Neural cell (in vitro differentiated cells): ENCODE results near the gene LRRC8B. TPM values are rescaled to one million over a fixed set of nuclear protein-coding genes. Genes with fewer than 3 reads are reported as not detected.

ENCODE experiments used
- H2AFZ ChIP-seq: fragments of 200-600, 300-800 bp; sonication (generic), shearing (Covaris generic); 2 replicates; pipeline ENCODE4 v1.6.0; 2014; ENCODE audit warnings: low read depth, mild to moderate bottlenecking, antibody characterized with exemption, low read length, moderate library complexity
- H3F3A ChIP-seq: fragments of 200-600 bp; shearing (Covaris generic); 2 replicates; pipeline ENCODE4 v1.6.1; 2016; ENCODE audit warnings: mild to moderate bottlenecking, moderate library complexity, mixed read lengths, antibody characterized with exemption, low read length; ENCODE audit not compliant: insufficient read depth, poor library complexity, severe bottlenecking
- H3K27ac ChIP-seq: fragments of 200-600, 300-800 bp; sonication (generic), shearing (Covaris generic); 2 replicates; pipeline ENCODE4 v1.5.1; 2014; ENCODE audit warnings: mild to moderate bottlenecking, low read length, moderate library complexity
- H3K27me3 ChIP-seq: fragments of 300-800, 200-600 bp; sonication (generic), shearing (Covaris generic); 2 replicates; pipeline ENCODE4 v1.6.0; 2014; ENCODE audit warnings: mild to moderate bottlenecking, low read depth, low read length, moderate library complexity; ENCODE audit not compliant: insufficient read depth
- H3K36me3 ChIP-seq: fragments of 300-800, 200-600 bp; sonication (generic), shearing (Covaris generic); 2 replicates; pipeline ENCODE4 v1.5.1; 2014; ENCODE audit warnings: mild to moderate bottlenecking, antibody characterized with exemption, low read length, moderate library complexity; ENCODE audit not compliant: insufficient read depth
- H3K4me2 ChIP-seq: fragments of 300-800, 200-600 bp; sonication (generic), shearing (Covaris generic); 2 replicates; pipeline ENCODE4 v1.6.0; 2014; ENCODE audit warnings: mild to moderate bottlenecking, low read length
- H3K4me3 ChIP-seq: fragments of 300-800, 200-600 bp; sonication (generic), shearing (Covaris generic); 2 replicates; pipeline ENCODE4 v1.5.1; 2014; ENCODE audit warnings: mild to moderate bottlenecking, low read length, moderate library complexity
- H3K79me2 ChIP-seq: fragments of 200-600 bp; shearing (Covaris generic); replicated peaks from 2 replicates; pipeline ENCODE4 v1.6.0; 2014; ENCODE audit warnings: mild to moderate bottlenecking, low read length, moderate library complexity; ENCODE audit not compliant: insufficient read depth
- H3K9ac ChIP-seq: fragments of 300-800, 200-600 bp; sonication (generic), shearing (Covaris generic); 2 replicates; pipeline ENCODE4 v1.6.1; 2016; ENCODE audit warnings: mild to moderate bottlenecking, low read length, mixed read lengths
- H3K9me2 ChIP-seq: fragments of 200-600 bp; shearing (Covaris generic); 2 replicates; pipeline ENCODE4 v1.6.1; 2016; ENCODE audit warnings: mild to moderate bottlenecking, low read length, mixed read lengths; ENCODE audit not compliant: insufficient read depth
- H3K9me3 ChIP-seq: fragments of 200-600, 300-800 bp; sonication (generic), shearing (Covaris generic); 2 replicates; pipeline ENCODE4 v1.6.1; 2016; ENCODE audit warnings: mild to moderate bottlenecking, mixed run types, low read length, moderate library complexity, mixed read lengths
- H4K20me1 ChIP-seq: fragments of 200-600 bp; shearing (Covaris generic); 2 replicates; pipeline ENCODE4 v1.6.1; 2016; ENCODE audit warnings: mild to moderate bottlenecking, mixed run types; ENCODE audit not compliant: insufficient read depth
- CTCF ChIP-seq: fragments of 450-650 bp; IDR thresholded peaks from 2 replicates; pipeline ENCODE4 v1.5.1; 2014; ENCODE audit warnings: antibody characterized with exemption, mild to moderate bottlenecking, moderate library complexity; ENCODE audit not compliant: poor library complexity, severe bottlenecking
- EP300 ChIP-seq: fragments of 450-650 bp; conservative IDR thresholded peaks from 2 replicates; pipeline ENCODE4 v1.6.1; 2014; ENCODE audit warnings: antibody characterized with exemption, mild to moderate bottlenecking, moderate library complexity; ENCODE audit not compliant: poor library complexity, severe bottlenecking
- EZH2 ChIP-seq: fragments of 200-600, 300-800 bp; shearing (Covaris generic), sonication (generic); IDR thresholded peaks from 2 replicates; pipeline ENCODE4 v1.6.1; 2014; ENCODE audit warnings: antibody characterized with exemption, low read length, borderline replicate concordance, mild to moderate bottlenecking; ENCODE audit not compliant: insufficient read depth, poor library complexity, severe bottlenecking
- MXI1 ChIP-seq: fragments of 450-650 bp; conservative IDR thresholded peaks from 2 replicates; pipeline ENCODE4 v1.6.1; 2014; ENCODE audit warnings: antibody characterized with exemption, mild to moderate bottlenecking; ENCODE audit not compliant: poor library complexity, severe bottlenecking
- POLR2AphosphoS5 ChIP-seq: IDR thresholded peaks from 2 replicates; pipeline ENCODE4 v1.6.1; 2012
- RAD21 ChIP-seq: fragments of 450-650 bp; conservative IDR thresholded peaks from 2 replicates; pipeline ENCODE4 v1.6.1; 2014; ENCODE audit warnings: antibody characterized with exemption, mild to moderate bottlenecking, moderate library complexity
- REST ChIP-seq: IDR thresholded peaks from 2 replicates; pipeline ENCODE4 v1.6.1; 2012; ENCODE audit warnings: borderline replicate concordance
- SMC3 ChIP-seq: fragments of 450-650 bp; conservative IDR thresholded peaks from 2 replicates; pipeline ENCODE4 v1.6.1; 2014; ENCODE audit warnings: antibody characterized with exemption, mild to moderate bottlenecking, moderate library complexity; ENCODE audit not compliant: poor library complexity
- TAF1 ChIP-seq: IDR thresholded peaks from 2 replicates; pipeline ENCODE4 v1.6.1; 2012; ENCODE audit warnings: low read depth
- polyA plus RNA-seq: library from polyadenylated mRNA; depleted of rRNA; stranded (reverse); fragments of >200 nt; gene quantifications from 2 replicates; pipeline ENCODE4 v1.2.3, GENCODE V29; 2014

The LRRC8B gene
- polyA plus RNA-seq, 1 donor from 2014 or later = 15.9 TPM

- Histone ChIP-seq H3K27me3 (no peaks in the 10 kb centered on the region), H3K9ac (no peak overlapping the region), H3K36me3 (peaks cover 12% of the 10 kb centered on the region), H3K4me2 (no peak overlapping the region), H4K20me1 (no peaks in the 10 kb centered on the region), H3K9me2 (no peaks in the 10 kb centered on the region), H3K9me3 (no peaks in the 10 kb centered on the region), H3F3A (no peaks in the 10 kb centered on the region), H3K27ac (no peak overlapping the region), H2AFZ (no peak overlapping the region), H3K79me2 (peaks cover 7% of the 10 kb centered on the region), H3K4me3 (no peak overlapping the region)
- TF ChIP-seq SMC3 (no peak), EP300 (no peak), MXI1 (no peak), CTCF (no peak), EZH2 (no peak), POLR2AphosphoS5 (no peak), TAF1 (no peak), RAD21 (no peak), REST (no peak)
Observed at GRCh38 chr1:89532866-89533265, 8.2 kb downstream of the LRRC8B start.

DNA sequence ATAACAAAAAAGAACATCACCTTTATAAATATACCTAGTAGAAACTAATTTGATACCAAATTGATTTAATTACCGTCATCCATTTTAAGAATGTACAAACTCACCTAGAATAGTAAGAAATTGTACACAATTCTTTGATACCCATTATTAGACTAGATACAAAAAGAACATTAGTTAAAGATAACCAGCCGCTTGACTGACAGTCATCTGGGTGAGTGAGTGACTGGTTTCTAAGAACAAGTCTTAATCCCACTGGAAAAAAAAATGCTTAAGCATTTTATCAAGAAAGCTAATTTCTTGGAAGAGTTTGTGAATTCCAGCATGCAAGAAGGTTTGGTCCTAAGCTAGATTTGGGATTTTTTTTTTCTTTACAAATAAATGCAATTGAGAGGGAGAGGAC lies 10.9 kb downstream of the LRRC8B start:
- no peak overlapping the region for H3K4me2 ChIP-seq
- H3K27ac ChIP-seq = no peak overlapping the region
- H3K79me2 ChIP-seq = peaks cover 9% of the 10 kb centered on the region
- no peaks in the 10 kb centered on the region for H3F3A ChIP-seq
- H3K4me3 ChIP-seq = no peak overlapping the region
- TF ChIP-seq TAF1 = no peak
- no peak for TF ChIP-seq MXI1
- TF ChIP-seq RAD21 = no peak
- TF ChIP-seq EZH2 = no peak
- no peak for TF ChIP-seq EP300
- no peak for TF ChIP-seq POLR2AphosphoS5
- TF ChIP-seq SMC3 = no peak
- TF ChIP-seq REST = no peak
- no peak for TF ChIP-seq CTCF
- H2AFZ ChIP-seq = no peak overlapping the region
- H3K9me2 ChIP-seq = no peaks in the 10 kb centered on the region
- H3K9me3 ChIP-seq = no peaks in the 10 kb centered on the region
- no peaks in the 10 kb centered on the region for H3K36me3 ChIP-seq
- no peaks in the 10 kb centered on the region for H4K20me1 ChIP-seq
- no peaks in the 10 kb centered on the region for H3K27me3 ChIP-seq
- H3K9ac ChIP-seq = no peak overlapping the region
